Measurements from ENCODE around the gene TTLL6. TPM values are rescaled to one million over a fixed set of nuclear protein-coding genes. Genes with fewer than 3 reads are reported as not detected.

TTLL6 gene
- total RNA-seq: not detected

GRCh38 chr17:48816774-48817590 lies at the start of gene TTLL6:
TTLL6 (minus strand) TSS chr17:48817229; CDS start chr17:48817072, 157 bp downstream.
- no peak within 1 kb of the TSS for H3K4me3 ChIP-seq (ENCODE audit: low read depth, poor library complexity, severe bottlenecking)
- TF ChIP-seq POLR2A (IDR thresholded peaks at IDR 0.05): no peak
- no peak for TF ChIP-seq CTCF (IDR thresholded peaks at IDR 0.05)
- DNase-seq (ENCODE audit: low spot score in 2 of 2): peak; percentile 75 to 96
- intact Hi-C loops (cut with DNase I; ENCODE audit: low total_unique reads): loop anchor here (5.0 kb wide), 1 partner anchor 65 kb away; no protein-coding TSS in a partner anchor
- 1 to 3% methylated on average over 35 to 62 of the region's 64 CpGs for WGBS, 2 donors

GRCh38 chr17:48860456-48860855 lies 43.4 kb upstream of the TTLL6 start:
- intact Hi-C loops (cut with DNase I; ENCODE audit: low total_unique reads): no loop called here

GRCh38 chr17:48860034-48860433 lies 43.0 kb upstream of the TTLL6 start:
- WGBS, 2 donors: 95 to 98% methylated on average over 3 of the region's 3 CpGs
- intact Hi-C loops (cut with DNase I; ENCODE audit: low total_unique reads): no loop called here
- no peak overlapping the region for H3K4me3 ChIP-seq (ENCODE audit: low read depth, poor library complexity, severe bottlenecking)
- no peak for DNase-seq (ENCODE audit: low spot score in 2 of 2)
- TF ChIP-seq POLR2A (IDR thresholded peaks at IDR 0.05) (no peak), CTCF (IDR thresholded peaks at IDR 0.05) (no peak)

More at GRCh38 chr17:48860456-48860855, 43.4 kb upstream of the TTLL6 start:
- DNase-seq (ENCODE audit: low spot score in 2 of 2): no peak
- WGBS, 2 donors: 89% methylated on average over 4 of the region's 4 CpGs
- no peak overlapping the region for H3K4me3 ChIP-seq (ENCODE audit: low read depth, poor library complexity, severe bottlenecking)
- no peak for TF ChIP-seq CTCF (IDR thresholded peaks at IDR 0.05)
- TF ChIP-seq POLR2A (IDR thresholded peaks at IDR 0.05): no peak

- no peak for TF ChIP-seq POLR2A (IDR thresholded peaks at IDR 0.05)
- no peak for TF ChIP-seq CTCF (IDR thresholded peaks at IDR 0.05)
- DNase-seq (ENCODE audit: low spot score in 2 of 2): no peak
- 63 to 66% methylated on average over 3 of the region's 3 CpGs for WGBS, 2 donors
- intact Hi-C loops (cut with DNase I; ENCODE audit: low total_unique reads): no loop called here
- H3K4me3 ChIP-seq (ENCODE audit: low read depth, poor library complexity, severe bottlenecking): no peak overlapping the region
Observed at GRCh38 chr17:48856122-48856821, 39.2 kb upstream of the TTLL6 start.

- intact Hi-C loops (cut with DNase I; ENCODE audit: low total_unique reads): no loop called here
- DNase-seq (ENCODE audit: low spot score in 2 of 2): no peak
- H3K4me3 ChIP-seq (ENCODE audit: low read depth, poor library complexity, severe bottlenecking): no peak overlapping the region
- 84 to 91% methylated on average over 7 of the region's 7 CpGs for WGBS, 2 donors
- TF ChIP-seq CTCF (IDR thresholded peaks at IDR 0.05): no peak
- TF ChIP-seq POLR2A (IDR thresholded peaks at IDR 0.05): no peak
Observed at GRCh38 chr17:48854774-48855476, 37.9 kb upstream of the TTLL6 start.
